Measurements from ENCODE around the gene HEATR1.
"Not testable (repeated sequence)": the region's sequence is repeated elsewhere in the genome, so short reads cannot be mapped to it uniquely, and the experiment has no call there.

The HEATR1 gene

DNA sequence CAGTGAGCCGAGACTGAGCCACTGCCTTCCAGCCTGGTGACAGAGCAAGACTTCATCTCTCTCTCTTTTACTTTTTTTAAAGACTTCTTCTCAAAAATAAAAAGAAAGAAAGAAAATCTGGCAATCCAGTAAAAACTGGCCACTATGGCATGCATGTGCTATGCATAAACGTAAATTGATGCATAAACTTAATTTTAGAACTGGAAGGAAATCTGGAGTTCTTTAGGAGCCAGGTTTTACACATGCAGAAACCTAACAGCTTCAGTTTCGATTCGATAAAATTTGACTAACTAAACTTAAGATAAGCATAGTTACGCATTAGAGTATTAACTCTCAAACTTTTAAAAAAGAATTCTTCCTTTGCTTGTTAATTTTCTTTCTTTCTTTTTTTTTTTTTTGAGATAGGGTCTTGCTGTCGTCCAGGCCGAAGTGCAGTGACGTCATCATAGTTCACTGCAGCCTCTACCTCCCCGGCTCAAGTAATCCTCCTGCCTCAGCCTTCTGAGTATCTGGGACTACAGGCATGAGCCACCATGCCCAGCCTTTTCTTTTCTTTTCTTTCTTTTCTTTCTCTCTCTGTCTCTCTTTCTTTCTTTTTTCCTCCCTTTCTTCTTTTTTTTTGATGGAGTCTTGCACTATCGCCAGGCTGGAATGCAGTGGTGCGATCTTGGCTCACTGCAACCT, 92.4 kb downstream of the HEATR1 start:
- DNase-seq (ENCODE audit: low read depth in 2 of 2) = no peak

DNA sequence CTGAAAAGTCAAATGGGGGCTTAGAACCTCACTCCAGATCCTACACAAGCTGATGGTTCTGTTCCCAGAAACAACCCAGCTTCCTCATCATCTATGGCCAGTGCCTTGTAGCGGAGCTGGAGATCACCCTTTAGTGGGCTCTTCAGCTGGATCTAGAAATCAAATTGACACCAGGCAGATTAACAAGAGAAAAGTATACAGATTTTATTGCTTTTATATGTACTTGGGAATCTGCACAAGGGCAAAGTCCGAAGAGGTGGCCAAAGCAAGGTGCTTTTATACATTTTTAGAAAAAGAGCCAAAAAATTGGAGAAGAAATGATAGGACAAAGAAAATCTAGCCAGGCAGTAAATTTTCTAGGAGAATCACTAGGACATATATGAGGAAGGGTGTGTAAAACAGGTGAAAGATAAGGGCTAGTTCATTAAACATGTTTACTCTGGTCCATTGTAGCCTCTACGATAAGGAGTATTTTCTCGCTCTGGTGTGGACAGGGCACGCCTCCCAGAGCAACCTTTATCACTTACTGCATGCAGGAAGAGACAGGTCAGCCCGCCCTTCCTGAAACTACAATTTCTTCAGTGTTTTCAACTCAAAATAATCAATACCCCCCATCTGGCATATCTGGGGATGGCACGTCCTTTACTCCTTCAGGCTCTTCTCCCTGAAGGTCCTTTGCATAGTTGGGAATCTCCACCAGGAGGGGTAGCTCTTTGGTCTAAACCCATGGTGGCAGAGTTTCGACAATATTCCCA, 94.5 kb downstream of the HEATR1 start:
- DNase-seq (ENCODE audit: low read depth in 2 of 2) = no peak

DNA sequence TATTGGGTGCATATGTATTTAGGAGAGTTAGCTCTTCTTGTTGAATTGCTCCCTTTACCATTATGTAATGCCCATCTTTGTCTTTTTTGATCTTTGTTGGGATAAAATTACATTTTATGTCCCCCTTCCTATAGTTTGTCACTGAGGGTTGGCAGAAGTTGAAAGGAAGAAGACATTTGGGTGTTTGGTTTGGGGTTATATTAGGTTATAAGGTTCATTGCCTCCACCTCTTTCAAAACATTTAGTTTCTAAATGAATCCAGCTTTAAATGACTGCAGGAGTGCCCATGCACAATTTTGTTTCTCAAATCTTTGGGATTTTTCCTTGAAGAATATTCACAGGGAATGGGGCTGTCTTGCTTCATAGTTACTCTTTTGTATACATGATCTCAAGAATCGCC, 95.1 kb downstream of the HEATR1 start:
- DNase-seq (ENCODE audit: low read depth in 2 of 2) = no peak

DNA sequence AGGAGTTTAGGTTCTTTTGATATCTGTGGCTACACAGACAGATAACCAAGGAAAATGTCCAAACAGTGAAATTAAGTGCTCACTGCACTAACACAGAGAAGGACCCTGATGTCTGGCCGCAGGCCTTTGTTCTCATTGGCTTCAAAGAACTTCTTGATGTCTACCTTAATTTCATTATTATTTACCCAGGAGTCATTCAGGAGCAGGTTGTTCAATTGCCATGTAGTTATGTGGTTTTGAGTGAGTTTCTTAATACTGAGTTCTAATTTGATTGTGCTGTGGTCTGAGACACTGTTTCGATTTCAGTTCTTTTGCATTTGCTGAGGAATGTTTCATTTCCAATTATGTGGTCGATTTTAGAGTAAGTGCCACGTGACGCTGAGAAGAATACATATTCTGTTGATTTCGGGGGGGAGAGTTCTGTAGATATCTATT, 95.7 kb downstream of the HEATR1 start:
- DNase-seq (ENCODE audit: low read depth in 2 of 2) = no peak

DNA sequence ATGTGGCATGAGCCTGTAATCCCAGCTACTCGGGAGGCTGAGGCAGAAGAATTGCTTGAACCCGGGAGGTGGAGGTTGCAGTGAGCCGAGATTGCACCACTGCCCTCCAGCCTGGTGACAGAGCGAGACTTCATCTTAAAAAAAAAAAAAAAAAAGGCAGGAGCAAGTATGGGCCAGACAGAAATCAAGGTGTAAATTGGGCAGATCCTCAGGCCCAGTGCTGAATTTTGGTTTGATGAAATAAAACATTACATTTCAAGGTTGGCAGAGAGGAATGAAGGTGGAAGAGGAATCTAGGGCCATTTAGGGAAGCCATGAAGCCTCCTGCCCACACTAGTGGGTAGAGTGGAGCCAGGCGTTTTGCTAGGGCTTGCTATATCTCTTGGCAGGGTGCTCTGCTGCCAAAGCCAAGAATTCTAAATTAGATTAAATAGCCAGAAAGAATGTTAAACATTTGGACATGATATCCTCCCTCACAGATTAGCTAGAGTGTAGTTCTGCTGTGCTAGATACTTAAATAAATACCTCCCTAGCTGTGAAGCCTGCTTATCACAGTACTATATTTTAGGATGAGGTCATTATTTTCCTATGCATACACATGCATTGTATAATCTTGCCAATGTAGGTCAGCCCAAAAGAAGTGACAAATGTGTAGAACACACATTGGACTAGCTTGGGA, 97.2 kb downstream of the HEATR1 start:
- no peak for DNase-seq (ENCODE audit: low read depth in 2 of 2)

DNA sequence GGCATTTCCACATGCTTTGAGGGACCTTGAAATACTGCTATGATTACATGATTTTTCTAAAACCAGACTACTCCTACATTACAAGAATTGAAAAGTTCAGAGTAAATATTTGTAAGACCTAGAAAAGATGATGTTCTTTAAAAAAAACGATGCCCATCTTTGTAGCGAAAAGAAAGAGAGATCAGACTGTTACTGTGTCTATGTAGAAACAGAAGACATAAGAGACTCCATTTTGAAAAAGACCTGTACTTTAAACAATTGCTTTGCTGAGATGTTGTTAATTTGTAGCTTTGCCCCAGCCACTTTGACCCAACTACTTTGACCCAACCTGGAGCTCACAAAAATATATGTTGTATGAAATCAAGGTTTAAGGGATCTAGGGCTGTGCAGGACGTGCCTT, 100.0 kb downstream of the HEATR1 start:
- not testable (repeated sequence) for DNase-seq (ENCODE audit: low read depth in 2 of 2)

DNA sequence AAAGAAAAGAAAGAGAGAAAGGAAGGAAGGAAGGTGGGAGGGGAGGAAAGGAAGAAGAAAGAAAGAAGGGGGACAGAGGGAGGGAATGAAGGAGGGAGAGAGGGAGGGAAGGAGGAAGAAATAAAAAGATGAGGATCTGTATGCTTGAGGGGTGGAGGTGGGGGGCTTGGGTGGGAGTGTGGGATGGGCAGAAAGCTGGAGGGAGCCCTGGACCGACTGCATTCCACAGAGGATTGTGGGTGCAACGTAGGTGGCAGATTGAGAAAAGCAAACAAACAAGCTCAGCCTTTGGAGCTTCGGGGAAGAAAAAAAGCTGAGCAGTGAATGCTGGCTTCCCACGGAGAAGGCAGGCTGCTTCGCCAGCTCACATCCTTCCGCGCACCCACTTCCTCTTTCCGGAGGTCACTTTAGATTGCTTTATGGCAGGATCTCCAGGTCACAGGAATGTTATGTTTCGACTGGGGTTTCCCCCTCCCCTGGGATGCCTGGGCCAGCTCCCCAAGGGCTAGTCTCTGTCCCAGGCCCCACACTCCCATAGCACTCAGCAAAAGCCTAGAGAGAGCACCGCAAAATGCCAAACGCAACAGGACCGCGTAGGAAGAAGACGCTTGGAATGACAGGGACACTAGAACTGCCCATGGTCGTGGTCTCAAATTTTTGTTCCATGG, 101.2 kb downstream of the HEATR1 start:
- no peak for DNase-seq (ENCODE audit: low read depth in 2 of 2)

DNA sequence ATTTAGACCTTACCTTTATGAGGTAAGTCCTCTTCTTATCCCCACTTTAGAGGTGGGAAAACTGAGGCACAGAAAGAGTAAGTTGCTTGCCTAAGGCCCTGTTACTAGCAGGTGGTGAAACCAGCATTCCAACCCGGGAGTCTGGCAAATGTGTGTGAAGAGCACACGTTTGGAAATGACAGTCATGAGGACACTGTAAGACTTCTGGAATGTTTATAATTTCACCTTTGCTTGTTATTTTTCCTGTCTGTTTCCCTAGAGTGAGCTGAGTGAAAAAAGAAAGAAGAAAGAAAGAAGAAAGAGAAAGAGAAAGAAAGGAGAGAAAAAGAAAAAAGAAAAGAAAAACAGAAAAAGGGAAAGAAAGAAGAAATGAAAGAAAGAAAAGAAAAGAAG, 101.7 kb downstream of the HEATR1 start:
- DNase-seq (ENCODE audit: low read depth in 2 of 2) = no peak

DNA sequence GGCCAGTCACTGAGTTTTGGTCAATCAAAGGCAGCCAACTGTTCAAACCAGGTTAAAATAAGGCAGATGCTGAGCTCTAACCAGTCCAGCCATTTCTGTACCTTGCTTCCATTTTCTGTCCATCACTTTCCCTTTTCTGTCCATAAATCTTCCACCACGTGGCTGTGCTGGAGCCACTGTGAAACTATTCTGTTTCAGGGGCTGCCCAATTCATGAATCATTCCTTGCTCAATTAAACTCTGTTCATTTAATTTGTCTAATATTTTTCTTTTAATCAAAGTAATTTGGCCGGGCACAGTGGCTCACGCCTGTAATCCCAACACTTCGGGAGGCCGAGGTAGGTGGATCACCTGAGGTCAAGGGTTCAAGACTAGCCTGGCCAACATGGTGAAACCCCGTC, 103.2 kb downstream of the HEATR1 start:
- DNase-seq (ENCODE audit: low read depth in 2 of 2) = no peak
